ENCODE data around the gene MITF.

GRCh38 chr3:69819282-69819681, 80.0 kb downstream of the MITF start:
- no peak for TF ChIP-seq CTCF (IDR thresholded peaks at IDR 0.05)
- TF ChIP-seq POLR2A (IDR thresholded peaks at IDR 0.05) = no peak
